Prostate gland (tissue), 2 donors: ENCODE results near the gene ARHGAP31. TPM values are rescaled to one million over a fixed set of nuclear protein-coding genes. Genes with fewer than 3 reads are reported as not detected.
"Not testable (repeated sequence)": the region's sequence is repeated elsewhere in the genome, so short reads cannot be mapped to it uniquely, and the experiment has no call there.

Experiments used
- DNase-seq: peaks from one replicate; pipeline ENCODE4 v3.0.0-alpha.2; 2019; ENCODE audit warnings: low spot score
- H3K27ac ChIP-seq, 2 donors: fragments of 200-600 bp; sonication (generic); 2 replicates each; pipeline ENCODE4 v1.5.1; 2017 to 2019
- H3K27me3 ChIP-seq: fragments of 200-600 bp; sonication (generic); replicated peaks from 2 replicates; pipeline ENCODE4 v1.5.1; 2019; ENCODE audit not compliant: insufficient read depth
- H3K36me3 ChIP-seq, 2 donors: fragments of 200-600 bp; sonication (generic); 1 replicate in 1 of 2; 2 replicates in 1 of 2; pipeline versions ENCODE4 v1.5.1 to v1.8.1; 2017 to 2019
- H3K4me1 ChIP-seq: fragments of 200-600 bp; sonication (generic); replicated peaks from 2 replicates; pipeline ENCODE4 v1.5.1; 2019
- H3K4me3 ChIP-seq, 2 donors: fragments of 200-600 bp; sonication (generic); 2 replicates each; pipeline ENCODE4 v1.5.1; 2017 to 2019
- H3K9me3 ChIP-seq: fragments of 200-600 bp; sonication (generic); 2 replicates; pipeline ENCODE4 v1.5.1; 2017
- CTCF ChIP-seq, 4 experiments: fragments of 200-600 bp in 2 of 4; fragments of 450-650 bp in 2 of 4; sonication (generic) in 2 of 4; IDR thresholded peaks; 1 replicate in 3 of 4; 2 replicates in 1 of 4; pipeline ENCODE4 v1.5.1; 2016 to 2019; ENCODE audit warnings: antibody characterized with exemption in 4 of 4, mild to moderate bottlenecking in 2 of 4, moderate library complexity in 2 of 4
- POLR2A ChIP-seq: fragments of 450-650 bp; IDR thresholded peaks from one replicate; pipeline ENCODE4 v1.6.1; 2016; ENCODE audit warnings: antibody characterized with exemption, mild to moderate bottlenecking
- POLR2AphosphoS5 ChIP-seq: sonication (generic); formaldehyde crosslinking; IDR thresholded peaks from one replicate; pipeline ENCODE4 v1.6.1; 2017; ENCODE audit warnings: antibody characterized with exemption
- WGBS: methylation state at CpG from one replicate; pipeline ENCODE4 v1.1.5; 2018; 5-methylcytosine and 5-hydroxymethylcytosine counted together
- intact Hi-C: fragments of 100-400 bp; cut with DNase I; formaldehyde crosslinking; loops from one replicate; pipeline ENCODE4 v1.14.2; 2022
- total RNA-seq, 2 donors: library from RNA; depleted of rRNA; stranded (reverse); fragments of >200 nt; gene quantifications; one replicate each; pipeline ENCODE4 v1.1.0, GENCODE V29; 2016

Gene ARHGAP31
- total RNA-seq, 2 donors from 2014 or later: 6.5 to 10.7 TPM

- Histone ChIP-seq H3K4me3 (no peak overlapping the region), H3K27me3 (no peaks in the 10 kb centered on the region), H3K9me3 (no peaks in the 10 kb centered on the region), H3K27ac (no peak overlapping the region), H3K36me3 (no peaks in the 10 kb centered on the region), H3K4me1 (no peaks in the 10 kb centered on the region)
- WGBS: 85% methylated on average over 3 of the region's 3 CpGs
- no peak for TF ChIP-seq POLR2A
- TF ChIP-seq CTCF (IDR thresholded peaks at IDR 0.05): no peak
- no peak for TF ChIP-seq POLR2AphosphoS5
- intact Hi-C loops: no loop called here
- no peak for DNase-seq
Observed at GRCh38 chr3:119301662-119302061, 7.5 kb downstream of the ARHGAP31 start.

- DNase-seq: no peak
- no peak overlapping the region for H3K4me3 ChIP-seq
- no peaks in the 10 kb centered on the region for H3K36me3 ChIP-seq
- H3K4me1 ChIP-seq: no peaks in the 10 kb centered on the region
- H3K9me3 ChIP-seq: no peaks in the 10 kb centered on the region
- H3K27me3 ChIP-seq: no peaks in the 10 kb centered on the region
- TF ChIP-seq POLR2A (no peak), CTCF (IDR thresholded peaks at IDR 0.05) (no peak), POLR2AphosphoS5 (no peak)
- intact Hi-C loops: no loop called here
- H3K27ac ChIP-seq: no peak overlapping the region
- WGBS: 72% methylated on average over 7 of the region's 7 CpGs
Observed at GRCh38 chr3:119302697-119303551, 8.7 kb downstream of the ARHGAP31 start.

GRCh38 chr3:119304201-119304713 is 10.1 kb downstream of the ARHGAP31 start:
- intact Hi-C loops: no loop called here
- WGBS: 73% methylated on average over 1 of the region's 1 CpG
- no peak for DNase-seq
- H3K9me3 ChIP-seq: no peaks in the 10 kb centered on the region
- no peaks in the 10 kb centered on the region for H3K27me3 ChIP-seq
- no peaks in the 10 kb centered on the region for H3K36me3 ChIP-seq
- no peaks in the 10 kb centered on the region for H3K4me1 ChIP-seq
- H3K4me3 ChIP-seq: no peak overlapping the region
- no peak for TF ChIP-seq POLR2AphosphoS5
- TF ChIP-seq CTCF (IDR thresholded peaks at IDR 0.05): no peak
- no peak for TF ChIP-seq POLR2A
- H3K27ac ChIP-seq: no peak overlapping the region

- intact Hi-C loops: no loop called here
- TF ChIP-seq POLR2AphosphoS5: no peak
- TF ChIP-seq POLR2A: no peak
- no peak for TF ChIP-seq CTCF (IDR thresholded peaks at IDR 0.05)
- H3K4me1 ChIP-seq: no peaks in the 10 kb centered on the region
- H3K36me3 ChIP-seq: no peaks in the 10 kb centered on the region
- H3K9me3 ChIP-seq: no peaks in the 10 kb centered on the region
- no peak for DNase-seq
- no peak overlapping the region for H3K4me3 ChIP-seq
- no peaks in the 10 kb centered on the region for H3K27me3 ChIP-seq
- no peak overlapping the region for H3K27ac ChIP-seq
- WGBS: 71% methylated on average over 1 of the region's 1 CpG
Observed at GRCh38 chr3:119305286-119305685, 11.1 kb downstream of the ARHGAP31 start.

GRCh38 chr3:119306378-119306777 is 12.2 kb downstream of the ARHGAP31 start:
- H3K27ac ChIP-seq, intact Hi-C loops, H3K9me3 ChIP-seq, H3K4me3 ChIP-seq, H3K4me1 ChIP-seq, H3K36me3 ChIP-seq, H3K27me3 ChIP-seq, DNase-seq: not testable (repeated sequence)
- 94% methylated on average over 9 of the region's 9 CpGs for WGBS
